ENCODE measurements around the gene MKNK1.

MKNK1 gene

DNA sequence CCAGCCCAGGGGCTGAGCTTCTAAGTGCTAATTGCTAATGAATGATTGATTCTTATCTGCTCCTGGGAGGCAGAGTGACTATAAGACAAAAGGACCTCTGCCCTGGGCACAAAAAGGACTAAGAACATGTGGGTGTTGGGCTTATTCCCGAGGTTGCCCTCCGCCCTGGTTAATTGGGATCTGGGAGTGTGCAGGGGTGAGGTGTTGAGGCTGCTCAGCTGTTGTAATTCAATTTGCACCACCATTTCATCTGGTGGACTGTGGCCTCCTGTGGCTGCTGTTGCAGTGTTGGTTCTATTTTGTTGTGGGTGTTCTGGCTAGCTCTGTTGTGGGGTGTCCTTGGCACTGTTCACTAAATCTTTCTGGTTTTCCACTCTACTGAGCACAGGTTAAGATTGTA, 65.9 kb downstream of the MKNK1 start:
- no peak for TF ChIP-seq ZNF274 (IDR thresholded peaks at IDR 0.05; ENCODE audit: low read depth, low read length)
- no peak overlapping the region for H3K4me3 ChIP-seq (ENCODE audit: low read length)

DNA sequence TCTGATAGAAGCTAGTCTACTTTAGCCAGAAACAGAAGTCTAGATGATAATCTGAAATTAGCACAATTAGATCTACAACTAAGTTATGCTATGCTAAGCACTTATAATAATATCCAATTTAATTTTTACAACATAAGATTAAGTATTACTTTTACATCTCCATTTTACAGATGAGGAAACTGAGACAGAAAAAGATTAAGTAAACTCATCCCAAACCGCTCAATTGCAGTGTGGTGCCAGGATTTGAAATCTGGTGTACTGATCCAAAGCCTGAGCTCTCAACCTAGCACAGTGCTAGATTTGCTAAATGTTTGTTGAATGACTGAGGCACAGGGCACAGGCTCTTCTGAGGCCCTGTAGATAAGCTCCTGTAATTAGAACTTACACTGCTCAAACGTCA, 66.4 kb downstream of the MKNK1 start:
- H3K4me3 ChIP-seq (ENCODE audit: low read length) = no peak overlapping the region
- no peak for TF ChIP-seq ZNF274 (IDR thresholded peaks at IDR 0.05; ENCODE audit: low read depth, low read length)

DNA sequence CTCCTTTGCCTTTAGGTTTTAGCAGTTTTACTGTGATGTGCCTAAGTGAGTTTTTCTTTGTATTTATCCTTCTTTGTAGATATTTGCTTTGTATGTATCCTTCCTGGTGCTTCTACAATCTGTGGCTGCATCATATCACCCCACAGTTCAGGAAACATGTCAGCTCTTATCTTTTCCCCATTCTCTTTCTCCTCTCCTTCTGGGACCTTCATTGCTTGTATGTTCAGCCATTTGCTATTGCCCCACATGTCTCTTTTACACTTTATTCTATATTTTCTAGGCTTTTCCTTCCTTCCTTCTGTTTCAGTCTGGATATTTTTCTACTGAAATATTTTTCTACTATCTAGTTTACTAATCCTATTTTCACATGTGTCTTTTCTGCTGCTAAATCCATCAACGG, 67.5 kb downstream of the MKNK1 start:
- no peak overlapping the region for H3K4me3 ChIP-seq (ENCODE audit: low read length)
- TF ChIP-seq ZNF274 (IDR thresholded peaks at IDR 0.05; ENCODE audit: low read depth, low read length) = no peak

DNA sequence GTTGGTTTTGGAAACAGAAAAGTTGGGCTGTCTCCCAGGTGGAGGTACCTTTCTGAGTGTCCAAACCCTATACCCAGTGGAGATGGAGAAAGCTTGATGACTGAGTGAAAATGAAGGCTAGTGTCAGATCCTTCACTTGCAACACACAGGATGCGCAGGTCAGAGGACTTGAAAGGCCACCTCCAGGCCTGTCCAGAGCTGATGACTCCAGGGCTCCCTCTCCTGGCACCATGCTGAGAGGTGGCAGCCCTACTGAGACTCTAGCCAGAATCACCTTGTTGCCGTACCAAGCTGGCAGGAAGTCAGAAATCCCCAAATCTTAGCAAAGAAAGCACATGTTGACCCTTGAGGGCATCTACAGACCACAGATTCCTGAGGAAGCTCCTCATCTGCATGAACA, 69.0 kb downstream of the MKNK1 start:
- no peak for TF ChIP-seq ZNF274 (IDR thresholded peaks at IDR 0.05; ENCODE audit: low read depth, low read length)

DNA sequence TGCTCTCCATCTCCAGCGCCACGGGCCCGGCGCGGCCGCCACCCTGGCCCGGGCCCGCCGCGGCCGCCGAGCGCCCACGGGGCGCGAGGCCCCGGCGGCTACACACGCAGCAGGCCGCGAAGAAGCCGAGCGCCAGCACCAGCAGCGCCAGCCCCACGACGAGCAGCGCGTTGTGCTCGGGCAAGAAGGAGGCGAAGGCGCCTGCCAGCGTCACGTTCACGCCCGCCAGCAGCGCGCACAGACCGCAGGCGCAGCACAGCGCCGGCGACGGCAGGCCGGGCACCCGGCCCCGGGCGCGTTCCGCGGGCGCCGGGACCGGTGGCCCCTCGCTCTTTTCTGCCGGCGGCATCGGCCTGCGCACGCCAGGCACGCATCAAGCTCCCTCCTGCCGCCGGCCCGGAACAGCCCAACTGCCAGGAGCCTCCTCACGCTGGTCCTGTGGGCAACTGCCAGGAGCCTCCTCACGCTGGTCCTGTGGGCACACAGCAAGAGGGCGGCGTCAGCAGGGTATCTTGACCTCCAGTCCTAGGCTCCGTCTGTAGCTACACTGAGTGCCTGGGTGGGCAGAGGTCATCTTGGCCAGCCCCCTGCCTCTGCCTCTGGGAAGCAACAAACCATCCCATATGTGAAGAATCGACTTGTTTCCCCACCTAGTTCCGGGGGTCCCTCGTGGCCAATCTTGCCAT, 70.7 kb downstream of the MKNK1 start:
- no peak for TF ChIP-seq ZNF274 (IDR thresholded peaks at IDR 0.05; ENCODE audit: low read depth, low read length)

More for the DNA sequence above, 69.0 kb downstream of the MKNK1 start:
- H3K4me3 ChIP-seq (ENCODE audit: low read length) = no peak overlapping the region

DNA sequence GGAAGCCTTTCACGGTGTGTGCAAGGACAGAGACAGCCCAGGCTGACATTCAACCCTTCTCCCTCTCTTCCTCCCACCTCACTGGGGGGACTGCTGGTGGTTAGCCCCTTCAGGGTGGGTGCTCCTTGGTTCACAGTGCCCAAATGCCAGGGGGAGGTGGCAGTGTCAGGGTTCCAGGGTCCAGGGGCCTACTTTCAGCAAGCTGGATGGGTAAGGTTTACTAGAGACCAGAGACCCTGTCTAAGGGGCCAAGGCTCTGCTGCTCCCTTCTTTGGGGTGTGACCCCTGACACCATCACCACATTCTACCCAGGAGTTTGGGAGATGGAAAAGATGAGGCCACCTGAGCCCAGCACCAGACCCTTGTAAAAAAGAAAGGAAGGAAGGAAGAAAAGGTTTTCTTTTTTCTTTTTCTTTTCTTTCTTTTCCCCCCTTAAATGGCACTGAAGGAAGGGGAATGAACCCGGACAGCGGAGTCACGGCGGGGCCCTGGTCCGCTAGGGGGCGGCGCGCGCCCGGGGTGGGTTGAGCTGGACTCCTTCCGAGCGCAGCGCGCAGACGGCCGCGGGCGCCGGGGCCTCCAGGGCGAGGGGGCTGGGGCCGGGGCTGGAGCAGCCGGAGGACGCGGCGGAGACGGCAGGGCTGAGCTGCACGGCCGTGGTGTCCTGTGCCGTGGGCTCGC, 71.4 kb downstream of the MKNK1 start:
- TF ChIP-seq ZNF274 (IDR thresholded peaks at IDR 0.05; ENCODE audit: low read depth, low read length) = no peak
- H3K4me3 ChIP-seq (ENCODE audit: low read length) = no peak overlapping the region

More for the DNA sequence above, 70.7 kb downstream of the MKNK1 start:
- no peak overlapping the region for H3K4me3 ChIP-seq (ENCODE audit: low read length)

DNA sequence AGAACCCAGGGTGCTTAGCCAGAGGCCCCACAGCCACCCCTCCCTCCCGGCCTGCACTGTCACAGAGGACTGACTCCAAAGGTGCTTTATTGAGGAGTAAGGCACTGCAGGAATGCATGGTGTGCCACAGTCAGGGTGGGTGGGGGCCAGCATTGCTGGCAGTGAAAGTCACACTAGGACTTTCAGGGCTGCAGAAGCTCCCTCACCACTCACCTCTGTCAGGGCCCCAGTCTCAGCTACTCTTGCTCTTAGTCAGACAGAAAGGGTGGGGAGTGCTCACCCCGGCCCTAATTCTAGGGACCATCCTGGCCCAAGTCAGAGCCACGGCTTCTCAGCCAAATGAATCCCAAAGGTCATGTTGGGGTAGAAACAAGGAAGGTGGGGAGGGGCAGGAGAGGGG, 72.0 kb downstream of the MKNK1 start:
- TF ChIP-seq ZNF274 (IDR thresholded peaks at IDR 0.05; ENCODE audit: low read depth, low read length) = no peak

DNA sequence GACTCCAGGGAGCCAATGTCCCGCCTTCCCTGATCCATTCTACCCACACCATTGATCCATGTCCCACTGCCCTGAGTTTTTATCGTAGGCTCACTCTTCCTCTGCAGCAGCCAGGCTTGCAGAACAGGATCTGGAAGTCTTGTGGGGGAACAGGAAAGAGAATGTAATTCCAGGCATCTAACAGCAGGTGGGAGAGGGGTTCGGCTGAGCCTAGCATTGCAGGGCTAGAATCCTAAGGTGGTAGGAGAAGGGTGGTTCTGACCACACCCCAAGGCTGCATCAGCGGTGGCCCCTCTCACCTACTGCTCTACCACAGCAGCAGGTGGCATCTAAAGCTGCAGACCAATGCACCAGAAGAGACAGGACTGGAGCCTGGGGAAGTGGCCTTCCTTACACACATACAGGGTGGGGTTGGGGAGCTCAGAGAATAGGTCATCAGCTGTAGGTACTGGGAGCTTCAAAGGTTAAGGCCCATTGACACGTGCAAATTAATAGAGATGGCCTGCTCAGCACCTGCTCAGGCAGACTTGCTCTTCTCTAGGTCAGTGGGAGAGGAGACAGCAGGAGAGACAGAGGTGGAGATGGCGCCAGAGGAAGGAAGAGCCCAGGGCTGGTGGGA, 73.2 kb downstream of the MKNK1 start:
- TF ChIP-seq ZNF274 (IDR thresholded peaks at IDR 0.05; ENCODE audit: low read depth, low read length) = no peak

More for the DNA sequence above, 72.0 kb downstream of the MKNK1 start:
- H3K4me3 ChIP-seq (ENCODE audit: low read length) = no peak overlapping the region

DNA sequence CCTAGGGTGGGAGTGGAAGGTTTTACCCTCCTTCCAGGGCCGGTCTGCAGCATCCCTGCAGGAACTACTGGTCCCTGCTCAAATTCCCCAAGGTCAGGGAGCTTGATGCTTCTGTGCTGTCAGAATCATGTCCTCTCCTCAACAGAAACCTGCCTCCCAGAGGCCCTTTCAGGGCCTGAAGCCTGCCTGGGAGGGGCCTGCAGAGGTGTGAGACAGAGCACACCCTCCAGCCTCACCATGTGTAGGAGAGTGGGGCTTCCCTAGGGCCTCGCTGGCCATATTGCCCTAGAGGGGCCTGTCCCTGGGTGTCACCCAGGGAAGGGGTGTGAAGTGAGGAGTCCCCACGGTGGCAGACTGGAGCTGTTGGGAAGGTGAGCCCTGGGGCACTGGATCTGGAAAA, 73.8 kb downstream of the MKNK1 start:
- H3K4me3 ChIP-seq (ENCODE audit: low read length) = no peak overlapping the region
- no peak for TF ChIP-seq ZNF274 (IDR thresholded peaks at IDR 0.05; ENCODE audit: low read depth, low read length)

More for the DNA sequence above, 73.2 kb downstream of the MKNK1 start:
- no peak overlapping the region for H3K4me3 ChIP-seq (ENCODE audit: low read length)

DNA sequence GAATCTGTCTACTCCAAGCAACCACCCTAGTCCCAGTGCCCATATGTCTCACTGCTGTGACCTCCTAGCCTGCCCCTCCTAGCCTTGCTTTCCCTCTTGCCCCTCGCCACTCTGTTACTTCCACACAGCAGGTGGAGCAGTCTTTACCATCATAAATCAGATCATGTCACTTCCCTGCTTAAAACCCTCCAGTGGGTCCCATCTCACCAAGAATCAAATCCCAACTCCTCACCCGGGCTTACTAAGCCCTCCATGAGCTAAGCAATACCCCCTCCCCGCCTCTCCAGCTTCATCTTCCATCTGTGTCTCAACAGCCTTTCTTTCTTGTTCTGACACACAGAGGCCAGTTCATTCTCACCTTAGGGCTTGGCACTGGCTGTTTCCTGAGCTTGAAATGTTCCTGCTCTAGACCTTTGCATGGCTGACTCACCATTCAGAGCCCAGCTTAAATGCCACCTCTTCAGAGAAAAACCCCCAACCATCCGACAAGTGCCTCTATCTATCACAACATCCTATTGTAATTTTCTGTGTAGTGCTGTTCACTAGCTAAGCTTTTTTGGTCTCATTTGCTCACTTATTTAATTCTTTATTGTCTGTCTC, 74.9 kb downstream of the MKNK1 start:
- TF ChIP-seq ZNF274 (IDR thresholded peaks at IDR 0.05; ENCODE audit: low read depth, low read length) = no peak
- no peak overlapping the region for H3K4me3 ChIP-seq (ENCODE audit: low read length)

DNA sequence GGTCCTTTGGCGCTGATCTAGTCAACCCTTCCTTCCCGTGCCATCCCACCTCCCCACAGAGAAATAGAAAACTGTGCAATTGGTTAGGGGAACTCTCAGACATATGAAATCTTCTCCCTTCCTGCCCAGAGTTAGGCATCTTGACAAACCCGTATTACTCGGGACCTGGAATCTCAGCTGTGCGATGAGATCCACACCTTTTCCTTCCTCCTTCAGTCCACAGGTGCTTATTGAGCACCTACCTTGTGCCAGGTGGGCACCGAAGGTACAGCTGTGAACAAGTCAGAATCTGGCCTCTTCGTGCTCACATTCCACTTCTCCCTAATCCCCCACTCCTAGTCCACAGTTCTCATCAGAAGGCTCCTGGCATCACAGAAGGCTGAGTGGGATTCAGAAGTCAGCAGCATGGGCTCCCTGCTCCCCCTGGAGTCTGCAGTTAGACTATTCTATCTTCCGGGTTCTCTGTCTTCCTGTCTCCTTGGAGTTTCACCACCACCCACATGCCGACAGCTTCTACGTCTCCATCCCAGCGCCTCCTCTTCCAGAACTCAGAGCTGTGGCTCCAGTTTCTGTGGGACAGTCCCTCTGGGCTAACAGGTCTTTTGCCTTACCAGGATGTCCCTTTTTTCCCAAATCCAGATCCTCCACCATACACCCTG, 75.6 kb downstream of the MKNK1 start:
- H3K4me3 ChIP-seq (ENCODE audit: low read length) = no peak overlapping the region
- no peak for TF ChIP-seq ZNF274 (IDR thresholded peaks at IDR 0.05; ENCODE audit: low read depth, low read length)

DNA sequence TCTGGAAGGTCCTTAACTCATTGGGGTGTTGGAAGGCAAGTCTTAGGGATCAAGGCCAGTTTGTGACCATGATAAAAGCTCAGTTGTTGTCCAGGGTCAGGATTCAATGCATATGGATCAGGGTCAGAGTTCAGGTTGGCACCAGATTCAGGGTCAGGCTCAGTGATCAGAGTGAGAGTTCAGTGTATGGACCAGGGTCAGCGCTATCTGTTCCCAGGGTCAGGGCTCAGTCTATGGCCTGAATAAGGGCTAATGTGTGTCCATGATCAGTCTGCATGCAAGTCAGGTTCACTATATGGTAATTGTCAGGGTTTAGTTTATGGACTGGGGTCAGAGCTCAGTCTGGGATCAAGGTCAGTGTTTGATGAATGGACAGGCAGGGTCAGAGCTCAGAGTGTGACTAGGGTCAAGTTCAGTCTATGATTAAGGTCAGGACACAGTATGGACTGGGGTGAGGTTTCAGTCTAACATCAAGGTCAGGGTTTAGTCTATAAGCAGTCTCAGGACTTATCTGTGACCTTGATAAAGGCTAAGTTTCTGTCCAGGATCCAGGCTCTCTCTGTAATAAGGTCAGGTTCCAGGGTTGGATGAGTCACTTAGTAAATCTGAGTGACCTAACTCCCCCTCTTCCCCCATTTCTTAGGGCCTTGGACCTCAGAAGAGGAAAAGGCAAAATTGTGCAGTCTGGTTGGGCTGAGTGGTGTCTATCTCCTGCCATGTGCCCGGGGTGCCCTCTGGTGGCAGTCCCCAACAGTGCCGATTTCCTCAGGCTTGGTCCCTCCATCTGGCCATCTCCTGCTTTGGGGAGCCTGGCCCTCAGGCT, 76.4 kb downstream of the MKNK1 start:
- TF ChIP-seq ZNF274 (IDR thresholded peaks at IDR 0.05; ENCODE audit: low read depth, low read length) = no peak
- no peak overlapping the region for H3K4me3 ChIP-seq (ENCODE audit: low read length)

DNA sequence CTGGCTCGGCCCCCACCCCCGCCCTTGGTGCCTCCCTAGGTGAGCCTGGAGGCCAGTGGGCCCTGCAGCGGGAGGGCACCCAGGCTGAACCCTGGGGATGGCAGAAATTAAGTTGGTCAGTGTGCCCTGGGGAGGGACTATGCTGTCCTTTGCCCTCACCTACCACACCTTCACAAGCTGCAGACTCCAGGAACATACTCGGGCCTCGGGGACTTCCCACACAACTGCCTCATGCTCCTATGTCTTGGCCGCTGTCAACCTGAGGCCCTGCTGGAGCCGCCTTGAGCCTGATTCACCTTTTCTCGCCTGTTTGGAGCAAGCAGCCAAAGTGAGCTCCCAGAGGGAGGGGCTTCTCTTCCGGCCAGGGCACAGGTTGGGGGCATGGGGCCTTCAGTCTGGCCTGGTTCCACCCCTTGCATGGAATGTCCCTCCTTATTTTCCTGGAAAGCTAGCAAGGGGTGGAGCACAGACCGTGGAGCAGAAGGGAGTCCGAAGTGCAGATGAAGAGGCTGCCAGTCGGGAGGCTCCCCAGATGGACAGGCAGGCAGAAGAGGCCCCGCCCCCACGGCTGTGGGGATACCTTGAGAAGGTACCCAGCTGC, 77.3 kb downstream of the MKNK1 start:
- H3K4me3 ChIP-seq (ENCODE audit: low read length) = no peak overlapping the region
- no peak for TF ChIP-seq ZNF274 (IDR thresholded peaks at IDR 0.05; ENCODE audit: low read depth, low read length)

Data from GM08714 (cell line).